HG03064 (cell line): Measurements from ENCODE around the gene POLR1A.
A peak's percentile ranks its signal among the peaks of the same experiment; 100 is the strongest.

Source experiments
- ATAC-seq: cut with Tn5 transposase; IDR thresholded peaks from one replicate; pipeline ENCODE4 v1.9.1; 2021; ENCODE audit warnings: low read depth; ENCODE audit not compliant: unreplicated experiment

POLR1A gene

DNA sequence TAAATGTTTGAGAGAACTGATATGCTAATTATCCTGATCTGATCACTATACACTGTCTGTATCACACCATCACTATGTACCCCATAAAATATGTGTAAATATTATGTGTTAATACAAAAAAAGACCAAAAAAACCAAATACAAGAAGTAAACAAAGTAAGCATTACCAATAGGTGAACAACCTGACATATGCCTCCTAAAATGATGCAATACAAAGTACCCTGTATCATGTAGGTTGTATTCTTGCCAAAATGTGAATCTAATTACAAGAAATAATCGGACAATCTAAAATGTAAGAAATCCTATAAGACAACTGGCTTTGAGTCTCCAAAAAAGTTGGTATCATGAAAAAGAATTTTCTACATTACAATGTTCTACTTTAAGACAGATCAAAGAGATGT, 7.8 kb downstream of the POLR1A start:
- no peak for ATAC-seq

- ATAC-seq, result no peak
These were observed 8.4 kb downstream of the POLR1A start for GRCh38 chr2:86097114-86097896.

GRCh38 chr2:86094229-86094628, 11.5 kb downstream of the POLR1A start:
- ATAC-seq, result no peak

- ATAC-seq, result no peak
These were observed 17.5 kb downstream of the POLR1A start for GRCh38 chr2:86087936-86088850.

GRCh38 chr2:86082756-86083155, 22.9 kb downstream of the POLR1A start:
- no peak for ATAC-seq

DNA sequence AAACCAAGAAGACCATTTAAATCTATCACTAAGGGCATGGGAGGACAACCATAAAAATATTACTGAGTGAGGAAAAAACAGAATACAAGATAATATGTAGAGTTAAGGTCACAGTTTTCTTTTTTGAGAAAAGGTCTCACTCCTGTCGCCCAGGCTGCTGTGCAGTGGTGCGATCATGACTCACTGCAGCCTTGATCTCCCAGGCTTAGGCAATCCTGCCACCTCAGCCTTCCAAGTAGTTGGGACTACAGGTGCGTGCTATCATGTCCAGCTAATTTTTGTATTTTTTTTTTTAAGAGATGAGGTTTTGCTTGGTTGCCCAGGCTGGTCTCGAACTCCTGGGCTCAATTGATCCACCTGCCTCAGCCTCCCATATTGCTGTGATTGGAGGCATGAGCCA, 24.0 kb downstream of the POLR1A start:
- ATAC-seq, result no peak

DNA sequence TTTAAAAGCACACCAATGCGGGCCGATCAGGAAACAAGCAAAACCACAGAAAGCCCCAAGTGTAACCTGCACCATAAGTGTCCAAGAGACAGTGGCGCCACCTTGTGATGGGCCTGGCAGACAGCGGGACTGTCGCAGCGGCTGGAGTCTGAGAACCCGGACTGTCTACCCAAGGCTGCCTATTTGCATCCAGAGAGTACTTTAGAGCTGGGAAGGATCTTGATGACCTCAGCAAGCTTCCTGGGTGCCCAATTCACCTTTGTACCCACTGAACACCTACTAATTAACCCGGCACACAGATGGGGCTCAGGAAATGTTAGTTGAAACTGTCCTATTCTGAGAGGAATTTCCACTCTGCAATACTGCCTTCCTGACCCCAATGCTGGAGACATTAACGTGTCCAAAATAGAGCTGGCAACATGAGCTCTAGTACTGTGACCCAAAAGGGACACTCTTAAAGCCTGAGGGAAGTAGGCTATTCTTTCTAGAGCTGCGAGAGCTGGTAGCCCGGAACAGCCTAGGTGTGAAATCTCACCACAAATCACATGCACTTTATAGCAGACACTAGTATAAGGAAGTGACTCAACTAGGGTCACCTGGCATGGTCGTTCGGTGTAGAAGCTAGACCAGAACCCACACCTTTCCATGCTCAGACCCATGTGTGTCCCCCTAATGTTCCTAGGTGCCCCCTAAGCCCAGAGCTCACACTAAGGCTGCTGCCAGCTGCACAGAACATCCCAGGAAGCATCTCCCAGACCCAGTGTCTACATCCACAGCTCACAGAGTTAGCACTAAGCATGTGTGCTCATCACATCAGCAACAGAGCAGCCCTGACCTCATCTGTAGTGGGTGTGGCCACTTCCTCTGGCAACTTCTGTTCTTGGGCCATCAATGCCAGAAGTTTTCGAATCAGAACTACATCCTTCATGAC, 25.4 kb downstream of the POLR1A start:
- peak; percentile 67 for ATAC-seq

GRCh38 chr2:86078774-86079545, 26.7 kb downstream of the POLR1A start:
- ATAC-seq, result no peak

- no peak for ATAC-seq
These were observed 29.8 kb downstream of the POLR1A start for GRCh38 chr2:86075886-86076285.

DNA sequence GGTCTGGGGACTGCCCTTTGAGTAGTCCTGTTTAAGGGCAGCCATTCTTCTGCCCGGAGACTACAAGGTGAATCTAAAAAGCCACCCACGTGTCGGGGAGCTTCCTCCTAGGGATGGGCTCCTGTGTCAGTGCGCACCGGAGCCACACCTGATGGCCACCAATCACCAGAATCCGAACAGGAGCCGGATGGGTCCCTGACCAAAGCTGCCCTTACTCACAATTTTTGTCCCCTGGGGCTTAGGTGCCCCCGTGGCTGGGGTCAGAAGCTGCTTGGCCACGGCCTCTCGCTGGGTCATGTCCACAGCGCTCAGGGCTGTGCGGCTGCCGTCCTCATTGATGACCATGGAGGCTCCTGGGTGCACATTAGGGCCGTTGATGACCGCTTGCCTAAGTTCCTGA, 30.9 kb downstream of the POLR1A start:
- ATAC-seq, result no peak

- ATAC-seq, result no peak
These were observed 31.4 kb downstream of the POLR1A start for GRCh38 chr2:86074256-86074655.

DNA sequence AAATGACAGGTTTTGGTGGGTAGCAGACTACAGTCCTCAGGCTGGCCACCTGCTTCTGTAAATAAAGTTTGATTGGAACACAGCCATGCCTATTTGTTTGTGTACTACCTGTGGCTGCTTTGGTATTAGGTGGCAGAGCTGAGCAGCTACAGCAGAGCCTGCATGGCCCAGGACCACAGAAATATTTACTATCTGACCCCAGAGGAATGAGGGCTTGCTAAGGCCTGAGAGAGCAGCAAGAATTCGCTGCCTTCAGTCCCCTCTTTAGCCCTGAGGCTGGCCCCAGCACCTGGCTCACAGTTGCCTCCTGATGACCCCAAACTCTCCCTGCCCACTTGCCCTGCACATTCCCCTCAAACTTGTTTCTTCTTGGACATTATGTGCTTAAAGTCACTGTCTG, 32.5 kb downstream of the POLR1A start:
- no peak for ATAC-seq

GRCh38 chr2:86072271-86072858, 33.3 kb downstream of the POLR1A start:
- ATAC-seq, result peak; percentile 58

GRCh38 chr2:86070868-86071267, 34.8 kb downstream of the POLR1A start:
- ATAC-seq, result no peak

DNA sequence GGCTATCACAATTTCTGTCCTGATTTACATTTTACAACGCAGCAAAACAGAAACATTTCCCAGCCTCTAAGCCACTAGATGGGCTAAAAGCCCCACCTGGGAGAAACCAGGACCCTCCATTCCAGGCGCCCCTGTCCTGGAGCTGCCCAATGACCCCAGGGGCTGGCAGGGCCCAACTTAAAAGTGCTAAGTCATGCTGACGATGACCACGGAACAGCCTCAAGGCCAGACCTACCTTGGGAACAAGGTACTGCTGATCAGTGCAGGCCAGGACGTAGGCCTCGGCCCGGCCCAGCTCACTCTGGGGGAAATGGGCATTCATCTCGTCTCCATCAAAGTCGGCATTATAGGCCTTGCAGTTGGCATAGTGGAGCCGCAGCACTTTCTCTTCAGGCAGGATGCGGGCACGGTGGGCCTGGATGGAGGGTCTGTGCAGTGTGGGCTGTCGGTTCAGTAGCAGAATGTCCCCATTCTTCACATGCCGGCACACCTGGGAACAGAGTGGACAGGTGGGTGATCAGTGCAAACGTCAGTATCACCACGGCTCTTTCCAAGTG, 35.8 kb downstream of the POLR1A start:
- no peak for ATAC-seq

DNA sequence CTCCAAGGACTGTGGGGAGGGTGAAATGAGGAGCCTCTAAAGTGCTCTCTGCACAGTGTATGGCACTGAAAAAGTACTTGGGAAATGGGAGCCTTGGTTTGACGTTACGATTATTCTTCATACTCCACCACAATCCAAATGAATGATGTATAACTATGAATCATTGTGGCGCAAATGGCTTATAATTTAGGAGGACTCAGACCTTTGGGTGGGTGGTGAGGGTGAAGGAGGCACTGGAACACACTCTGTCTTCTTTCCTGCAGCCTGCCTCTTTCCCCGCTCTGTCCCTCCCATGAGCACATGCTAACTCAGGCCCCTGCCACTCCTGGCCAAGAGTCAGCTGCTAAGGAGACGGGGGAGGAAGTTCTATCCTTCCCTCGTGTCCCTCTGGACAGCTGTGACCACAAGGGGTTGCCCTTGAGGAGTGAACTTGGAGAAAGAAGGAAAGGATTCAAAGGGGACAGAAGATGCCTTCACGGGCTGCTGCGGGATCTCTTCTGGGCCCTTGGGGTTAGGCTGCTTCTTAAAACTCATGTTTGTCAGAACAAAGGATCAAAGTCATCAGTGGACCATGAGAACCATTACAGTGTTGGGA, 36.5 kb downstream of the POLR1A start:
- ATAC-seq, result no peak

GRCh38 chr2:86068648-86069047, 37.0 kb downstream of the POLR1A start:
- ATAC-seq, result no peak

DNA sequence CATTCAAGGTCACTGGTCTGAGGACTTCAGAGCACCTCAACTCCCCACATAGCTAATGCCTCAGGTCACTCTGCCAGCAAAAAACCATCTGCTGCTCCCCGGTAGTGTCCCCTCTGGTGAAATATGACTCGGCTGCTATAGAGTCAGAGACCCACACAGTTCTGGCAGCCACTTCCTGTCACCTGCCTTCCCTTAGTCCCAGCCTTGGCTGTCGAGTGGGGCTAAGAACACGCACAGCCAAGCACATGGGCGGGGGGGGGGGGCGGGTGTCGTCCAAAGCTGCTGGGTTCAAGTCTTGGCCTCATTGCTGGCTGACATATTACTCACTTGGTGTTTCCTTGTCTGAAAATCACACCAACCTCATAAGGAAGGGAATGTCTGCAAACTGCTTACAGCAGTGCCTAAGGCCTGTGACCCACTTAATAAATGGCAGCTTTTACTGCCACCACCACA, 37.5 kb downstream of the POLR1A start:
- no peak for ATAC-seq

DNA sequence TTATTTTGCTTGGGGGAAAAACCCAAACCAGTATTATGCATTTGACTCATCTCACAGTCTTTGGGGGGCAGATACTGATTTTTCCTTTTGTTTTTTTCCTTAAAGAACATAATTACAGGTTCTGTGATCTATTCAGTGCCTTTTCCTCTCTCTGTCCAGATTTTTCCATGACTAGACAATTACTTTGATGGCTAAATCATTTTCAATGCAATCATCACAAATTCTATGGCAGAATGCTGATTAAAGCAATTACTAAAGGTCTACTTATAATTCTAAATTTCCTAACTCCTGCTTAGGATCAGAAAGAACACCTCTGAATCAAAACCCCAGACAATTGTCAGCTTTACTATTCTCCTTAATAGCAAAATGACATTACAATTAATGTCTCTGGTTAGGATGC, 38.8 kb downstream of the POLR1A start:
- ATAC-seq, result no peak
